ENCODE measurements around the gene FOXI1. TPM values are rescaled to one million over a fixed set of nuclear protein-coding genes. Genes with fewer than 3 reads are reported as not detected.

The FOXI1 gene
- total RNA-seq, 4 donors from 2014 or later: not detected

DNA sequence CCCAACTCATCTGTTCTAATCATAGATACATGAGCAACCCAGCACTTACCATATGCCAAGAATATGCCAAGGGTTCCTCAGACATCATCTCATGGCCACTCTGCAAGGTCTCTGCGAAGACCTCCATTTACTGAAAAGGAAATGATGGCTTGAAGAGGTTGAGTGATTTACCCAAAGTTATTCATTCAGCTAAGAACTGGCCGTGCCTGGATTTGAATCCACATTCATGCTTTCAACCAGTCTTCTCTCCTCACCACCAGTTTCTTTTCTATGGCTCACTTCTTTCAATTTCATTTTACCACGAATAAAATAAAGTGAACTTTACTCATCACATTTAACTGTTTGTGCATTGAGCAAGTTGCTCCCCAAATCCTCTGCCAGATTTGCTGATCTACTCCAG, 27.2 kb upstream of the FOXI1 start:
- no peak for ATAC-seq
- no peaks in the 10 kb centered on the region for H3K36me3 ChIP-seq
- no peaks in the 10 kb centered on the region for H3K9me3 ChIP-seq
- H3K4me1 ChIP-seq: no peaks in the 10 kb centered on the region
- H3K4me3 ChIP-seq: no peak overlapping the region
- TF ChIP-seq EP300 (IDR thresholded peaks at IDR 0.05): no peak
- TF ChIP-seq, protein P1, sequence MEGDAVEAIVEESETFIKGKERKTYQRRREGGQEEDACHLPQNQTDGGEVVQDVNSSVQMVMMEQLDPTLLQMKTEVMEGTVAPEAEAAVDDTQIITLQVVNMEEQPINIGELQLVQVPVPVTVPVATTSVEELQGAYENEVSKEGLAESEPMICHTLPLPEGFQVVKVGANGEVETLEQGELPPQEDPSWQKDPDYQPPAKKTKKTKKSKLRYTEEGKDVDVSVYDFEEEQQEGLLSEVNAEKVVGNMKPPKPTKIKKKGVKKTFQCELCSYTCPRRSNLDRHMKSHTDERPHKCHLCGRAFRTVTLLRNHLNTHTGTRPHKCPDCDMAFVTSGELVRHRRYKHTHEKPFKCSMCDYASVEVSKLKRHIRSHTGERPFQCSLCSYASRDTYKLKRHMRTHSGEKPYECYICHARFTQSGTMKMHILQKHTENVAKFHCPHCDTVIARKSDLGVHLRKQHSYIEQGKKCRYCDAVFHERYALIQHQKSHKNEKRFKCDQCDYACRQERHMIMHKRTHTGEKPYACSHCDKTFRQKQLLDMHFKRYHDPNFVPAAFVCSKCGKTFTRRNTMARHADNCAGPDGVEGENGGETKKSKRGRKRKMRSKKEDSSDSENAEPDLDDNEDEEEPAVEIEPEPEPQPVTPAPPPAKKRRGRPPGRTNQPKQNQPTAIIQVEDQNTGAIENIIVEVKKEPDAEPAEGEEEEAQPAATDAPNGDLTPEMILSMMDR (IDR thresholded peaks at IDR 0.05): no peak
- TF ChIP-seq POLR2AphosphoS5 (IDR thresholded peaks at IDR 0.05): no peak
- no peak for TF ChIP-seq POLR2A (IDR thresholded peaks at IDR 0.05)
- peaks cover 15% of the 10 kb centered on the region for H3K27me3 ChIP-seq
- H3K27ac ChIP-seq: no peak overlapping the region
- WGBS, 2 donors (ENCODE audit: low coverage in 1 of 2): 59 to 76% methylated on average over 3 of the region's 3 CpGs

DNA sequence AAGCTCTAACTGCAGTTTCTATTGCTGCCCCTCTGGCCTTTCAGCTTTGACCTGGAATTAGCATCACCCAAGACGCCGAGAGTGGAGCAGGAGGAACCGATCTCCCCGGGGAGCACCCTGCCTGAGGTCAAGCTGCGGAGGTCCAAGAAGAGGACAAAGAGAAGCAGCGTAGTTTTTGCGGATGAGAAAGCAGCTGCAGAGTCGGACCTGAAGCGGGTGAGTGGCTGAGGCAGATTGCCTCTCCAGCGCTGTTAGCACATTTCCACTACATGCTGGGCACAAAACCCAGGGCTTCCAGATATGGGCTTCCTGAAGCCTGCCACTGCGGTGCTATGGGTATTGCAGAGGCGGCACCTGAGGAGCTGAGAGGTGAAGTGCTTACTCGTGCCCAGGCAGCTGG, 26.8 kb upstream of the FOXI1 start:
- Histone ChIP-seq H3K4me3 (no peak overlapping the region), H3K4me1 (no peaks in the 10 kb centered on the region), H3K36me3 (no peaks in the 10 kb centered on the region), H3K9me3 (no peaks in the 10 kb centered on the region), H3K27ac (no peak overlapping the region), H3K27me3 (peaks cover 15% of the 10 kb centered on the region)
- ATAC-seq: no peak
- 71 to 100% methylated on average over 1 to 5 of the region's 13 CpGs for WGBS, 2 donors (ENCODE audit: low coverage in 1 of 2)
- TF ChIP-seq POLR2AphosphoS5 (IDR thresholded peaks at IDR 0.05) (no peak), EP300 (IDR thresholded peaks at IDR 0.05) (no peak), POLR2A (IDR thresholded peaks at IDR 0.05) (no peak)
- TF ChIP-seq, protein P1 (IDR thresholded peaks at IDR 0.05): no peak

DNA sequence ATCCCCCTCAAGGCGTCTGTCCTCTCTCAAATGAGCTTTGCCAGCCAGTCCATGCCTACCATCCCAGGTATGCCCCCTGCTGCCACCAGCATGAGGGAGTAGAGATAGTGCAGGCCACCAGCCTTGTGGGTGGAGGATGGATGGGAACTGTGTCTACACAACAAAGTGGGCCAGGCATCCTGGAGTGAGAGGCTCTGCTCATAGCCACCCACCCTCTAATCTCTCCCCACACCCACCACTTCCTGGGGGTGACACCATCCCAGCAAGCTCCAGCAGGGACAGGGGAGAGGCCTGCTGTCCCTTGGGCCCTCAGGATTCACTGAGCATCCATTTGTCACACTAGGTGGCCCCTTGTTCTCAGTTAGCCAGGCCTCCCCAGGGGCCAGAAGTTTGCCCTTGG, 25.5 kb upstream of the FOXI1 start:
- Histone ChIP-seq H3K9me3 (no peaks in the 10 kb centered on the region), H3K27ac (no peak overlapping the region), H3K4me3 (no peak overlapping the region), H3K4me1 (no peaks in the 10 kb centered on the region), H3K36me3 (no peaks in the 10 kb centered on the region), H3K27me3 (peaks cover 13% of the 10 kb centered on the region)
- WGBS, 2 donors (ENCODE audit: low coverage in 1 of 2): no CpG with 5 or more reads among the region's 1 CpG
- peak; percentile 10 for ATAC-seq
- no peak for TF ChIP-seq EP300 (IDR thresholded peaks at IDR 0.05)
- TF ChIP-seq, protein P1 (IDR thresholded peaks at IDR 0.05): no peak
- no peak for TF ChIP-seq POLR2A (IDR thresholded peaks at IDR 0.05)
- TF ChIP-seq POLR2AphosphoS5 (IDR thresholded peaks at IDR 0.05): no peak

DNA sequence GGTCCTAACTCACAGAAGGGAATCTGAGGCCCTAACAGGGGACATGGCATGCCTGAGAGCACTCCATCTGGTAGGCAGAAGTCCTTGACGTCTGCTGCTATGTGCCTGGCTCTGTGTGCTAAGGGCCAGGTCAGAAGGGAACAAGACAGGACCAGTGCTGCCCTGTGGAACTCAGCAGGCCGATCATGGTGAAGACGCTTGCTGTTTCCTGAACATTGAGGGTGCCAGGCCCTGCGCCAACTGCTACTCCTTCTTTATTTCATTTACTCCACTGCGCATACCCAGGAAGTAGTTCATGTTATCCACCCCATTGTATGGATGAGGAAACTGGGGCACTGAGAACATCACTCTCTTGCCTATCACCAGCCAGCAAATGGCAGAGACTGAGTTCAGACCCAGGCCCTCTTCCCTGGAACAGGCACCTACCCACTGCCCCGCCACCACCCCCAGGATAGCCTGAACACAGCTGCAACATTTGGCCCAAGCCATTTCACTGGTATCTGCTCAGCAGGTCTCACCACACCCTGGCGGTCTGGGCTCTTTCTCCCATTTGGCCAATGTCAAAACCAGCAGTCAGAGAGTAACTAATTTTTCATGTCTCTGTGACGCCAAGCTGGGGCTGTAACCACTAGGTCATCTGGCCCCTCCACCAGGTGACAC, 24.8 kb upstream of the FOXI1 start:
- H3K36me3 ChIP-seq: no peaks in the 10 kb centered on the region
- no peaks in the 10 kb centered on the region for H3K9me3 ChIP-seq
- H3K27ac ChIP-seq: no peak overlapping the region
- H3K4me1 ChIP-seq: no peaks in the 10 kb centered on the region
- no peak overlapping the region for H3K4me3 ChIP-seq
- TF ChIP-seq POLR2AphosphoS5 (IDR thresholded peaks at IDR 0.05) (no peak), POLR2A (IDR thresholded peaks at IDR 0.05) (no peak), EP300 (IDR thresholded peaks at IDR 0.05) (no peak)
- TF ChIP-seq, protein P1 (IDR thresholded peaks at IDR 0.05): no peak
- H3K27me3 ChIP-seq: peaks cover 6% of the 10 kb centered on the region
- no peak for ATAC-seq
- 84 to 86% methylated on average over 2 to 6 of the region's 8 CpGs for WGBS, 2 donors (ENCODE audit: low coverage in 1 of 2)

DNA sequence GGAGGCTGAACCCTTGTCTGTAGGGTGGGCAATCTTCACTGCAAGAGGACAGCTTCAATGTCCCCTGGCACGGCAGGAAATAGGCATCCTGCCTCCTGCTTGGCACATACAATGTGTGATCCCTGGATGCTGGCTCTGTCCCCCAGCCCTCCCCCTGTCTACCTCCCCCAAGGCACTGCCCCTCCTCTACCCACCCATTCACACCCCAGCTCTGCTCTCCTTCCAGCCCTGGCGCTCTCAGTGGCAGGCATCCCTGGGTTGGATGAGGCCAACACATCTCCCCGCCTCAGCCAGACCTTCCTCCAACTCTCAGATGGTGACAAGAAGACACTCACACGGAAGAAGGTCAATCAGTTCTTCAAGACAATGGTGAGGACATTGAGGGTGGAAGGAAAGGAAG, 24.1 kb upstream of the FOXI1 start:
- TF ChIP-seq POLR2A (IDR thresholded peaks at IDR 0.05) (no peak), EP300 (IDR thresholded peaks at IDR 0.05) (no peak), POLR2AphosphoS5 (IDR thresholded peaks at IDR 0.05) (no peak)
- TF ChIP-seq, protein P1 (IDR thresholded peaks at IDR 0.05): no peak
- H3K4me1 ChIP-seq: no peaks in the 10 kb centered on the region
- H3K4me3 ChIP-seq: no peak overlapping the region
- no CpG with 5 or more reads among the region's 4 CpGs for WGBS, 2 donors (ENCODE audit: low coverage in 1 of 2)
- no peak overlapping the region for H3K27ac ChIP-seq
- no peaks in the 10 kb centered on the region for H3K36me3 ChIP-seq
- no peak for ATAC-seq
- no peaks in the 10 kb centered on the region for H3K27me3 ChIP-seq
- H3K9me3 ChIP-seq: no peaks in the 10 kb centered on the region

Data from gastroesophageal sphincter (tissue), 4 donors.